IMR-90 (cell line): ENCODE data around the gene USH2A. TPM values are rescaled to one million over a fixed set of nuclear protein-coding genes. Genes with fewer than 3 reads are reported as not detected.

ENCODE experiments used
- ATAC-seq: fragments of 200-7000 bp; cut with Tn5 transposase; 2 replicates; pipeline ENCODE4 v1.9.1; 2020; ENCODE audit warnings: low read depth, mild to moderate bottlenecking, moderate library complexity
- BruUV-seq: library from RNA; stranded (reverse); fragments of 400-500 nt; replicated peaks from 2 replicates; lab custom pipeline; 2021; lab: Mats Ljungman, UMichigan
- CTCF ChIA-PET: fragments of 300-600 bp; formaldehyde crosslinking; extraction: SDS; loops from one replicate; lab custom pipeline; 2021; ENCODE audit warnings: antibody characterized with exemption; lab: Yijun Ruan, JAX
- POLR2A ChIA-PET: fragments of 300-600 bp; sonication (Branson Sonifier 250); formaldehyde crosslinking; loops from one replicate; lab custom pipeline; 2022; ENCODE audit warnings: antibody characterized with exemption; ENCODE audit not compliant: unreplicated experiment; lab: Charles Lee
- DNase-seq: peaks from one replicate; pipeline ENCODE4 v3.0.0; 2013
- H2AFZ ChIP-seq: replicated peaks from 2 replicates; pipeline ENCODE3; 2013; ENCODE audit warnings: low read length, mild to moderate bottlenecking; ENCODE audit not compliant: poor library complexity
- H2AK5ac ChIP-seq: 2 replicates; pipeline ENCODE4 v1.6.1; 2013; ENCODE audit warnings: low read depth, low read length, inconsistent platforms
- H2AK9ac ChIP-seq: replicated peaks from 2 replicates; pipeline ENCODE3; 2013; ENCODE audit warnings: mild to moderate bottlenecking, low read depth, low read length, moderate library complexity; ENCODE audit not compliant: poor library complexity
- H2BK120ac ChIP-seq: 2 replicates; pipeline ENCODE4 v1.6.1; 2013; ENCODE audit warnings: low read depth, low read length, inconsistent platforms
- H2BK15ac ChIP-seq: 3 replicates; pipeline ENCODE4 v1.6.1; 2013; ENCODE audit warnings: low read depth, low read length, inconsistent platforms
- H2BK20ac ChIP-seq: 2 replicates; pipeline ENCODE4 v1.6.1; 2013; ENCODE audit warnings: low read depth, mild to moderate bottlenecking, inconsistent platforms, low read length, moderate library complexity
- H2BK5ac ChIP-seq: 2 replicates; pipeline ENCODE4 v1.6.1; 2013; ENCODE audit warnings: mild to moderate bottlenecking, low read depth, low read length, inconsistent platforms; ENCODE audit not compliant: poor library complexity, severe bottlenecking
- H3K14ac ChIP-seq: replicated peaks from 2 replicates; pipeline ENCODE4 v1.6.1; 2013; ENCODE audit warnings: low read depth, low read length, inconsistent platforms
- H3K18ac ChIP-seq: 2 replicates; pipeline ENCODE4 v1.6.1; 2013; ENCODE audit warnings: low read depth, low read length, control low read depth
- H3K23ac ChIP-seq: 2 replicates; pipeline ENCODE4 v1.6.1; 2013; ENCODE audit warnings: low read depth, low read length, inconsistent platforms
- H3K27ac ChIP-seq: 2 replicates; pipeline ENCODE4 v1.5.1; 2013; ENCODE audit warnings: mild to moderate bottlenecking, control low read depth, low read length; ENCODE audit not compliant: insufficient read depth
- H3K27me3 ChIP-seq: 2 replicates; pipeline ENCODE4 v1.6.1; 2013; ENCODE audit warnings: low read length; ENCODE audit not compliant: control insufficient read depth, insufficient read depth
- H3K36me3 ChIP-seq: 2 replicates; pipeline ENCODE4 v1.6.1; 2013; ENCODE audit warnings: low read length, mixed read lengths; ENCODE audit not compliant: control insufficient read depth, insufficient read depth
- H3K4ac ChIP-seq: 2 replicates; pipeline ENCODE4 v1.6.1; 2013; ENCODE audit warnings: low read depth, low read length, inconsistent platforms
- H3K4me1 ChIP-seq: 2 replicates; pipeline ENCODE4 v1.6.1; 2013; ENCODE audit warnings: low read length, mixed read lengths; ENCODE audit not compliant: control insufficient read depth, insufficient read depth
- H3K4me2 ChIP-seq: 2 replicates; pipeline ENCODE4 v1.6.1; 2013; ENCODE audit warnings: low read depth, mild to moderate bottlenecking, control low read depth, low read length, moderate library complexity
- H3K4me3 ChIP-seq: 2 replicates; pipeline ENCODE4 v1.5.1; 2013; ENCODE audit warnings: low read depth, mild to moderate bottlenecking, control low read depth, low read length, moderate library complexity; ENCODE audit not compliant: insufficient read depth
- H3K56ac ChIP-seq: 2 replicates; pipeline ENCODE4 v1.6.1; 2013; ENCODE audit warnings: low read length, inconsistent platforms; ENCODE audit not compliant: insufficient read depth; ENCODE audit errors: extremely low read depth
- H3K79me1 ChIP-seq, 2 experiments: 2 replicates each; pipeline ENCODE4 v1.6.1; 2013; ENCODE audit warnings: low read length in 2 of 2, inconsistent platforms in 1 of 2, low read depth in 1 of 2
- H3K9ac ChIP-seq: 2 replicates; pipeline ENCODE4 v1.6.1; 2013; ENCODE audit warnings: low read depth, low read length, control low read depth
- H3K9me1 ChIP-seq: 2 replicates; pipeline ENCODE4 v1.6.1; 2013; ENCODE audit warnings: low read length, inconsistent platforms; ENCODE audit not compliant: insufficient read depth
- H3K9me3 ChIP-seq: 2 replicates; pipeline ENCODE4 v1.6.1; 2013; ENCODE audit warnings: low read length; ENCODE audit not compliant: control insufficient read depth, insufficient read depth
- H4K20me1 ChIP-seq: 2 replicates; pipeline ENCODE4 v1.6.1; 2013; ENCODE audit warnings: low read length, inconsistent platforms; ENCODE audit not compliant: insufficient read depth
- H4K5ac ChIP-seq: 2 replicates; pipeline ENCODE4 v1.6.1; 2013; ENCODE audit warnings: mild to moderate bottlenecking, low read depth, low read length, control low read depth
- H4K8ac ChIP-seq, 2 experiments: 2 replicates each; pipeline ENCODE4 v1.6.1; 2013; ENCODE audit warnings: low read depth in 2 of 2, low read length in 2 of 2, control low read depth in 1 of 2, inconsistent platforms in 1 of 2
- H4K91ac ChIP-seq: 2 replicates; pipeline ENCODE4 v1.6.1; 2013; ENCODE audit warnings: low read depth, low read length, inconsistent platforms; ENCODE audit not compliant: insufficient read depth
- BHLHE40 ChIP-seq: fragments of 150-350 bp; IDR thresholded peaks from 2 replicates; pipeline ENCODE4 v1.6.1; 2016; ENCODE audit warnings: mild to moderate bottlenecking, low read depth, low read length
- ELK1 ChIP-seq: fragments of 150-350 bp; IDR thresholded peaks from 2 replicates; pipeline ENCODE4 v1.6.1; 2016; ENCODE audit warnings: low read depth, mild to moderate bottlenecking, low read length, moderate library complexity, borderline replicate concordance
- FOS ChIP-seq: fragments of 150-350 bp; IDR thresholded peaks from 2 replicates; pipeline ENCODE4 v1.6.1; 2016; ENCODE audit warnings: low read depth, low read length
- MAFK ChIP-seq: IDR thresholded peaks from 2 replicates; pipeline ENCODE4 v1.6.1; 2012; ENCODE audit warnings: low read depth, low read length, improper control_type of control experiment
- SMC3 ChIP-seq: fragments of 150-350 bp; IDR thresholded peaks from 2 replicates; pipeline ENCODE4 v1.6.1; 2016; ENCODE audit warnings: low read depth, mild to moderate bottlenecking, antibody characterized with exemption, low read length, moderate library complexity
- WGBS, 2 experiments: methylation state at CpG; one replicate each; pipeline versions ENCODE4 v1.1.5 to v1.1.7; 2013; ENCODE audit warnings: missing lambda C conversion rate in 2 of 2; ENCODE audit not compliant: insufficient read length in 1 of 2; ENCODE audit errors: extremely low coverage in 2 of 2; 5-methylcytosine and 5-hydroxymethylcytosine counted together
- dilution Hi-C: fragments of 300-500 bp; cut with HindIII; formaldehyde crosslinking; loops from one replicate; pipeline ENCODE4 v1.14.3; 2018; ENCODE audit warnings: low sequenced_read_pairs; ENCODE audit not compliant: unreplicated experiment
- in situ Hi-C: fragments of 300-500 bp; cut with MboI; formaldehyde crosslinking; loops from 3 replicates; pipeline ENCODE4 v1.14.3; 2019; ENCODE audit warnings: low sequenced_read_pairs, inconsistent platforms, mixed read lengths
- intact Hi-C: fragments of 100-400 bp; cut with micrococcal nuclease; formaldehyde crosslinking; loops from 2 replicates; pipeline ENCODE4 v1.10.0; 2022
- polyA plus RNA-seq, 3 experiments: library from polyadenylated mRNA; depleted of rRNA; stranded (reverse); fragments of >200 nt; gene quantifications; 2 replicates each; pipeline ENCODE4 v1.2.3, GENCODE V29; 2012; ENCODE audit warnings: low replicate concordance in 1 of 3
- total RNA-seq: library from RNA; depleted of rRNA; stranded (reverse); fragments of >200 nt; gene quantifications from 2 replicates; pipeline ENCODE4 v1.2.3, GENCODE V29; 2012

USH2A gene
- total and polyA plus RNA-seq, 2 of the 4 experiments (the other 2 are of a cell fraction), result under 0.01 to 0.02 TPM

GRCh38 chr1:215590779-215591491 is 832.3 kb downstream of the USH2A start:
- dilution Hi-C loops, result no loop called here
- Histone ChIP-seq H3K23ac (no peak overlapping the region), H3K79me1 (peaks cover 11 to 28% of the 10 kb centered on the region in 2 experiments), H3K4me3 (no peak overlapping the region), H4K91ac (no peak overlapping the region), H2BK15ac (no peak overlapping the region), H2AK5ac (no peak overlapping the region), H3K36me3 (peaks cover 21% of the 10 kb centered on the region), H3K56ac (no peak overlapping the region), H4K8ac (no peak overlapping the region), H3K9me3 (no peaks in the 10 kb centered on the region), H3K9me1 (peaks cover 3% of the 10 kb centered on the region; the same call in 1 of the 2 replicates), H3K18ac (no peak overlapping the region), H2BK120ac (no peak overlapping the region), H3K4me1 (peaks cover 10% of the 10 kb centered on the region), H2BK5ac (no peak overlapping the region), H2BK20ac (no peak overlapping the region), H4K5ac (no peak overlapping the region), H3K27me3 (no peaks in the 10 kb centered on the region), H2AFZ (no peak overlapping the region), H4K20me1 (no peaks in the 10 kb centered on the region), H3K4ac (no peak overlapping the region), H3K9ac (no peak overlapping the region), H3K4me2 (no peak overlapping the region), H3K27ac (no peak overlapping the region), H3K14ac (no peak overlapping the region), H2AK9ac (no peak overlapping the region)
- no peak for DNase-seq
- POLR2A ChIA-PET, result no interaction called here
- in situ Hi-C loops, result no loop called here
- ATAC-seq, result no peak
- WGBS, 2 experiments, result 100% methylated on average over 2 of the region's 4 CpGs; no CpG with 5 or more reads in 1 of the 2 experiments
- BruUV-seq, result no TSS peak
- TF ChIP-seq SMC3 (no peak), FOS (no peak), MAFK (no peak), BHLHE40 (no peak), ELK1 (no peak)
- intact Hi-C loops, result no loop called here
- CTCF ChIA-PET, result no interaction called here
